Liver (tissue), 3 donors: ENCODE data around the gene SLC1A2.

Source experiments
- CTCF ChIP-seq: fragments of 150-350 bp; IDR thresholded peaks from 2 replicates; pipeline ENCODE4 v1.5.1; 2017; ENCODE audit warnings: improper control_type of control experiment, low read depth, low read length; ENCODE audit not compliant: missing input control
- EGR1 ChIP-seq, 2 donors: IDR thresholded peaks; 2 replicates each; pipeline ENCODE4 v1.6.1; 2016 to 2018; ENCODE audit warnings: antibody characterized with exemption in 2 of 2, low read depth in 2 of 2
- GABPA ChIP-seq, 2 donors: IDR thresholded peaks in 1 of 2; conservative IDR thresholded peaks in 1 of 2; 2 replicates each; pipeline ENCODE4 v1.6.1; 2016; ENCODE audit warnings: antibody characterized with exemption in 2 of 2, mild to moderate bottlenecking in 1 of 2, moderate library complexity in 1 of 2
- HNF4G ChIP-seq: IDR thresholded peaks from 2 replicates; pipeline ENCODE4 v1.6.1; 2016; ENCODE audit warnings: antibody characterized with exemption
- JUND ChIP-seq, 2 donors: IDR thresholded peaks; 2 replicates each; pipeline ENCODE4 v1.6.1; 2016; ENCODE audit warnings: antibody characterized with exemption in 2 of 2
- NR2F2 ChIP-seq: IDR thresholded peaks from 2 replicates; pipeline ENCODE4 v1.6.1; 2016; ENCODE audit warnings: antibody characterized with exemption
- SP1 ChIP-seq: IDR thresholded peaks from 2 replicates; pipeline ENCODE4 v1.6.1; 2018; ENCODE audit warnings: antibody characterized with exemption, mild to moderate bottlenecking
- ZBTB33 ChIP-seq: IDR thresholded peaks from 2 replicates; pipeline ENCODE4 v1.6.1; 2016; ENCODE audit warnings: antibody characterized with exemption
- TF ChIP-seq, protein P1 (sequence below): IDR thresholded peaks from 2 replicates; pipeline ENCODE4 v1.6.1; 2016; ENCODE audit warnings: antibody characterized with exemption
- TF ChIP-seq, protein P2 (sequence below): IDR thresholded peaks from 2 replicates; pipeline ENCODE4 v1.6.1; 2016; ENCODE audit warnings: antibody characterized with exemption
- donor health status: healthy.
- donor health status: healthy.

DNA sequence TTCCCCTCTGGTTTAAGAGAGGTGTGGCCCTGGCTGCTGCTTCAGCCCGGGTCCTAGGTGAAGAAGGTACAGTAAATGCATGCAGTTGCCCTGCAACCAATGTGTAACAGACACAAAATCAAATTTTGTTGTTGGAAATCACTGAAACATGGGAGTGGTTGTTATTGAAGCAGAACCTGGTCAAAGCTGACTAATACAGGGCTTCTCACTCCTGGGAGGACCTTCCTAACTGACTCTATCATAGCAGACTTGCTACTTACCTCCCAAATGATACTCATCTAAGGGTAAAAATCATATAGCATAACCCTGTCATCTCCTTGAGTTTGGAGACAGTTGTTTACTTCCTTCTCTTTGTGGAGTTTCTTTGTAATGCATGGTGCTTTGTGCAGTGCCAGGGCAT, 52.6 kb downstream of the SLC1A2 start:
- TF ChIP-seq SP1 (no peak), CTCF (no peak), ZBTB33 (no peak), JUND (IDR thresholded peaks at IDR 0.05) (no peak), HNF4G (no peak), NR2F2 (no peak), GABPA (IDR thresholded peaks at IDR 0.05 in 1 of 2, conservative IDR thresholded peaks at IDR 0.05 in 1 of 2) (no peak), EGR1 (IDR thresholded peaks at IDR 0.05; ENCODE audit: low read depth in 2 of 2) (no peak)
- TF ChIP-seq, protein P1, sequence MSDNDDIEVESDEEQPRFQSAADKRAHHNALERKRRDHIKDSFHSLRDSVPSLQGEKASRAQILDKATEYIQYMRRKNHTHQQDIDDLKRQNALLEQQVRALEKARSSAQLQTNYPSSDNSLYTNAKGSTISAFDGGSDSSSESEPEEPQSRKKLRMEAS: no peak
- TF ChIP-seq, protein P2, sequence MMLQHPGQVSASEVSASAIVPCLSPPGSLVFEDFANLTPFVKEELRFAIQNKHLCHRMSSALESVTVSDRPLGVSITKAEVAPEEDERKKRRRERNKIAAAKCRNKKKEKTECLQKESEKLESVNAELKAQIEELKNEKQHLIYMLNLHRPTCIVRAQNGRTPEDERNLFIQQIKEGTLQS: no peak
